ENCODE measurements around the gene HOXD10.

GRCh38 chr2:176124110-176124946, 7.8 kb downstream of the HOXD10 start:
- TF ChIP-seq CTCF (conservative IDR thresholded peaks at IDR 0.05 in 1 of 2, IDR thresholded peaks at IDR 0.05 in 1 of 2; ENCODE audit: low read depth in 1 of 2, low read length in 2 of 2) (no peak), EZH2 (IDR thresholded peaks at IDR 0.05; ENCODE audit: low read length, missing control alignments) (no peak)

Data from fibroblast of lung (primary cell).